ENCODE measurements around the gene TBC1D5. TPM values are rescaled to one million over a fixed set of nuclear protein-coding genes. Genes with fewer than 3 reads are reported as not detected.
A peak's percentile ranks its signal among the peaks of the same experiment; 100 is the strongest.

Gene TBC1D5
- total RNA-seq, 2 donors from 2014 or later = 46.8 to 71.1 TPM

GRCh38 chr3:17507480-17507879 is 235.0 kb downstream of the TBC1D5 start:
- TF ChIP-seq, protein P1, sequence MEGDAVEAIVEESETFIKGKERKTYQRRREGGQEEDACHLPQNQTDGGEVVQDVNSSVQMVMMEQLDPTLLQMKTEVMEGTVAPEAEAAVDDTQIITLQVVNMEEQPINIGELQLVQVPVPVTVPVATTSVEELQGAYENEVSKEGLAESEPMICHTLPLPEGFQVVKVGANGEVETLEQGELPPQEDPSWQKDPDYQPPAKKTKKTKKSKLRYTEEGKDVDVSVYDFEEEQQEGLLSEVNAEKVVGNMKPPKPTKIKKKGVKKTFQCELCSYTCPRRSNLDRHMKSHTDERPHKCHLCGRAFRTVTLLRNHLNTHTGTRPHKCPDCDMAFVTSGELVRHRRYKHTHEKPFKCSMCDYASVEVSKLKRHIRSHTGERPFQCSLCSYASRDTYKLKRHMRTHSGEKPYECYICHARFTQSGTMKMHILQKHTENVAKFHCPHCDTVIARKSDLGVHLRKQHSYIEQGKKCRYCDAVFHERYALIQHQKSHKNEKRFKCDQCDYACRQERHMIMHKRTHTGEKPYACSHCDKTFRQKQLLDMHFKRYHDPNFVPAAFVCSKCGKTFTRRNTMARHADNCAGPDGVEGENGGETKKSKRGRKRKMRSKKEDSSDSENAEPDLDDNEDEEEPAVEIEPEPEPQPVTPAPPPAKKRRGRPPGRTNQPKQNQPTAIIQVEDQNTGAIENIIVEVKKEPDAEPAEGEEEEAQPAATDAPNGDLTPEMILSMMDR (IDR thresholded peaks at IDR 0.05) = no peak
- no peak for TF ChIP-seq POLR2A (IDR thresholded peaks at IDR 0.05)
- no peaks in the 10 kb centered on the region for H3K27me3 ChIP-seq
- no peak overlapping the region for H3K4me3 ChIP-seq
- ATAC-seq = no peak
- no peaks in the 10 kb centered on the region for H3K4me1 ChIP-seq
- no peaks in the 10 kb centered on the region for H3K36me3 ChIP-seq (replicated peaks in 1 of 2; ENCODE audit: insufficient read depth in 1 of 2, low read depth in 2 of 2)
- DNase-seq = no peak
- H3K27ac ChIP-seq = peak overlapping the region in 1 of 4 donors; percentile 28
- no peaks in the 10 kb centered on the region for H3K9me3 ChIP-seq
- intact Hi-C loops (cut with DNase I) = no loop called here

- DNase-seq (no peak), ATAC-seq (no peak)
- TF ChIP-seq, protein P1 (IDR thresholded peaks at IDR 0.05) = no peak
- no peak for TF ChIP-seq POLR2A (IDR thresholded peaks at IDR 0.05)
- intact Hi-C loops (cut with DNase I) = no loop called here
- Histone ChIP-seq H3K4me1 (no peaks in the 10 kb centered on the region), H3K36me3 (replicated peaks in 1 of 2; ENCODE audit: insufficient read depth in 1 of 2, low read depth in 2 of 2) (no peaks in the 10 kb centered on the region), H3K27ac (peak overlapping the region in 1 of 4 donors; percentile 26), H3K27me3 (no peaks in the 10 kb centered on the region), H3K4me3 (no peak overlapping the region), H3K9me3 (no peaks in the 10 kb centered on the region)
Measured at GRCh38 chr3:17505856-17506255, 236.6 kb downstream of the TBC1D5 start.

- TF ChIP-seq, protein P1 (IDR thresholded peaks at IDR 0.05) = no peak
- TF ChIP-seq POLR2A (IDR thresholded peaks at IDR 0.05) = no peak
- Histone ChIP-seq H3K27me3 (no peaks in the 10 kb centered on the region), H3K4me1 (no peaks in the 10 kb centered on the region), H3K4me3 (no peak overlapping the region), H3K9me3 (no peaks in the 10 kb centered on the region), H3K36me3 (replicated peaks in 1 of 2; ENCODE audit: insufficient read depth in 1 of 2, low read depth in 2 of 2) (no peaks in the 10 kb centered on the region), H3K27ac (no peak overlapping the region)
- intact Hi-C loops (cut with DNase I) = no loop called here
- ATAC-seq (no peak), DNase-seq (no peak)
- 89 to 97% methylated on average over 2 of the region's 2 CpGs for WGBS, 2 donors
Measured at GRCh38 chr3:17501745-17502144, 240.7 kb downstream of the TBC1D5 start.

GRCh38 chr3:17500618-17501017 is 241.8 kb downstream of the TBC1D5 start:
- 81 to 83% methylated on average over 2 of the region's 2 CpGs for WGBS, 2 donors
- intact Hi-C loops (cut with DNase I) = no loop called here
- no peak for ATAC-seq
- DNase-seq = no peak
- Histone ChIP-seq H3K36me3 (replicated peaks in 1 of 2; ENCODE audit: insufficient read depth in 1 of 2, low read depth in 2 of 2) (no peaks in the 10 kb centered on the region), H3K4me1 (no peaks in the 10 kb centered on the region), H3K9me3 (no peaks in the 10 kb centered on the region), H3K27me3 (no peaks in the 10 kb centered on the region), H3K4me3 (no peak overlapping the region), H3K27ac (no peak overlapping the region)
- TF ChIP-seq POLR2A (IDR thresholded peaks at IDR 0.05) = no peak
- TF ChIP-seq, protein P1 (IDR thresholded peaks at IDR 0.05) = no peak

GRCh38 chr3:17494117-17494809 is 248.2 kb downstream of the TBC1D5 start:
- Histone ChIP-seq H3K9me3 (no peaks in the 10 kb centered on the region), H3K4me1 (no peaks in the 10 kb centered on the region), H3K27me3 (no peaks in the 10 kb centered on the region), H3K36me3 (replicated peaks in 1 of 2; ENCODE audit: insufficient read depth in 1 of 2, low read depth in 2 of 2) (no peaks in the 10 kb centered on the region), H3K4me3 (no peak overlapping the region), H3K27ac (no peak overlapping the region)
- intact Hi-C loops (cut with DNase I) = no loop called here
- 93 to 94% methylated on average over 8 to 11 of the region's 11 CpGs for WGBS, 2 donors
- TF ChIP-seq, protein P1 (IDR thresholded peaks at IDR 0.05) = no peak
- TF ChIP-seq POLR2A (IDR thresholded peaks at IDR 0.05) = no peak
- no peak for DNase-seq
- no peak for ATAC-seq
